Measurements from ENCODE around the gene PITRM1. TPM values are rescaled to one million over a fixed set of nuclear protein-coding genes. Genes with fewer than 3 reads are reported as not detected.

PITRM1 gene
- total RNA-seq, 1 experiment from 2014 or later: 34.6 TPM

DNA sequence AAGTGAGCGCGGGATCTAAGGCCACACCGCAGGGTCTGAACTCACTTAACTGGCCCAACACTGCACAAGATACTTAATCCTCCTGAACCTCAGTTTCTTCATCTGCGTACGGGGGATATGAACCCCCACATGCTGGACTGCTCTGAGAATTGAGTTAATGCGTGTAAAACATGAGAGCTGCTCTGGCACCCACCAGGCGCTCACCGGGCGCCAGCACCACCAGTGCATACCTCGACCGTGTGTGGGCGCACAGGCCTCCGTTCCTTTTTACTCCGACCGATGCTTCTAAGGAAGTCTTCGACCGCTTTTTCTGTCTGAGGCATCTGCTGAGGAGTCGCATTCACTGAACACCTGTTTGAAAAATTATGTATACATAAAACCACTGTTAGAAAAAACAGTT lies 27.2 kb downstream of the PITRM1 start:
- H3K4me3 ChIP-seq (ENCODE audit: insufficient read depth, low read depth, low read length): no peak overlapping the region
- no peak for DNase-seq
- peaks cover 16% of the 10 kb centered on the region for H3K36me3 ChIP-seq (replicated peaks; ENCODE audit: control insufficient read depth, insufficient read depth, low read length)
- H3K27me3 ChIP-seq (ENCODE audit: control insufficient read depth, insufficient read depth, low read length): no peaks in the 10 kb centered on the region

DNA sequence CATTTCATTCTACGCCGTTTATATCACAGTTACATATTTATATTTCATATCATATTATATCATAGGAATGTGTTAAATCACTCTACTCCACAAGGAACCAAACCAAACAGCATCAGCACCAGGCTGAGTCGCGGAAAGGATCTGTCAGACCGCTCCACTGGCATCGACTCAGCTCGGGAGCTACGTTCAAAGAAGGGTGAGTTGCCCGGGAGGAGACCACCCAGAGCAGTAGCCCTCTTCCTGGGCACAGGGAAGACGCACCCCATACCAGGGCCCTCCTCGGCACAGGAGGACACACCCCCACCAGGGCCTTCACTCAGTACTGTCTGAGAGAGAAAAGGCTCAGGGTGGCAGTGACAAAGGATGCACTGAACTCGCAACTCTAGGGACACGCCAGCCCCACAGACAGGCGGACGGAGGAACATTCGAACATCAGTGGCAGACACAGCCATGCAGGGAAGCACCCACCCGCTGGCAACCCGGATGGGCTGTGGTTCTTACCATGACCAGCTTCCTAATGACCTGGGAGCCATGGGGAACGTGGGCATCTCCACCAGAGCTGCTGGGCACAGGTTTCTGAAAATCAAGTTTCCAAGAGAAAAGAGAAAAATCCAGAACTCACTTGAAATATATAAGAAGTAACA lies 28.7 kb downstream of the PITRM1 start:
- Histone ChIP-seq H3K4me3 (ENCODE audit: insufficient read depth, low read depth, low read length) (no peak overlapping the region), H3K36me3 (replicated peaks; ENCODE audit: control insufficient read depth, insufficient read depth, low read length) (peaks cover 15% of the 10 kb centered on the region), H3K27me3 (ENCODE audit: control insufficient read depth, insufficient read depth, low read length) (no peaks in the 10 kb centered on the region)
- DNase-seq: no peak

DNA sequence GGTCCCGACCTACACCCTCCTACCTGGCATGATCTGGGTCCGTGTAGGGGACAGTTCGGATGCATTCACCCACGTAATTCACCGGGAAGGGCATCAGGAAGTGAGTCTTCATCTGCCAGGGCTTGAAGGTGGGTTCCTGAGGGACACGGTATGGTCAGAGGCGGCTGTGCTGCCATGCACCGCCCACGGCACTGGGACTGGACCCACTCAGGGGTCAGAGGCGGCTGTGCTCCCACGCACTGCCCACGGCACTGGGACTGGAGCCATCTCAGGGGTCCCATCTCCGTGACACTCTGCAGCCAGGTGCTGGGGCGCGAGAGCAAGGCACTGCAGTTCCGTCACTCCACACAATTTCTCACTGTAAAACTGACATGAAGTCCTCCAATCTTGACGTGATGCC lies 29.2 kb downstream of the PITRM1 start:
- DNase-seq: no peak
- Histone ChIP-seq H3K4me3 (ENCODE audit: insufficient read depth, low read depth, low read length) (no peak overlapping the region), H3K36me3 (replicated peaks; ENCODE audit: control insufficient read depth, insufficient read depth, low read length) (peaks cover 18% of the 10 kb centered on the region), H3K27me3 (ENCODE audit: control insufficient read depth, insufficient read depth, low read length) (no peaks in the 10 kb centered on the region)

DNA sequence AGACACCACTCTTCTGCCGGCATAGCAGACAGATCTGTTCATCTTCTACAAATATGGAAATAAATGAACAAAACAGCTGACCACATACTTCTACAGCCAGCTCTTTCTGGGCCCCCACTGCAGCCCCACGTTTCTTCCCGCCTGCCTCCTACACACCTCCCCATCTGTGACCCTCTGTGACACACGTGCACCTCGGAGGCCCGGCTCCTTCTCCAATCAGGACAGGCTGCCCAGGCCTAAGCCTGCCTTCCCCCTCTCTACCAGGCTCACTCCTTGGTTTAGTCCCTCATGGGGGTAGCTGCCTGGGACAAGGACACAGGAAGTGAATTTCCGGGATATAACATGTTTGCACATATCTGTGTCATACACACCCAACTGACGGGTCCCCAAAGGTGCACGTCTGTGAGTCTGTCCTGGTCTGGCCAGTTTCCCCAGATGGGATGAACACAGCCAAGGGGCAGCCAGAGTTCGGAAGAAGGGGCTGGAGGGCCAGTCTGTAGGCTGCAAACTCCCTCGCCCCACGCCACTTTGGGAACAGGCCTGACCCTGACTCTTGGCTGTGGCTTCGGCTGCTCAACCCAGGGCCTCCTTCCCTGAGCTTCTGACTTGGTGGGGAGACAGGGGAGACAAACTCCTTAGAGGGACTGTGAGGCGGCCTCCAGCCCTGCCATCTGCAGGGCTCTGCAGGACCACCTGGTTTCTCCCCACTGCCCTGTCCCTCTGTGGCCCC lies 30.3 kb downstream of the PITRM1 start:
- H3K27me3 ChIP-seq (ENCODE audit: control insufficient read depth, insufficient read depth, low read length): no peaks in the 10 kb centered on the region
- peaks cover 21% of the 10 kb centered on the region for H3K36me3 ChIP-seq (replicated peaks; ENCODE audit: control insufficient read depth, insufficient read depth, low read length)
- H3K4me3 ChIP-seq (ENCODE audit: insufficient read depth, low read depth, low read length): no peak overlapping the region
- no peak for DNase-seq

DNA sequence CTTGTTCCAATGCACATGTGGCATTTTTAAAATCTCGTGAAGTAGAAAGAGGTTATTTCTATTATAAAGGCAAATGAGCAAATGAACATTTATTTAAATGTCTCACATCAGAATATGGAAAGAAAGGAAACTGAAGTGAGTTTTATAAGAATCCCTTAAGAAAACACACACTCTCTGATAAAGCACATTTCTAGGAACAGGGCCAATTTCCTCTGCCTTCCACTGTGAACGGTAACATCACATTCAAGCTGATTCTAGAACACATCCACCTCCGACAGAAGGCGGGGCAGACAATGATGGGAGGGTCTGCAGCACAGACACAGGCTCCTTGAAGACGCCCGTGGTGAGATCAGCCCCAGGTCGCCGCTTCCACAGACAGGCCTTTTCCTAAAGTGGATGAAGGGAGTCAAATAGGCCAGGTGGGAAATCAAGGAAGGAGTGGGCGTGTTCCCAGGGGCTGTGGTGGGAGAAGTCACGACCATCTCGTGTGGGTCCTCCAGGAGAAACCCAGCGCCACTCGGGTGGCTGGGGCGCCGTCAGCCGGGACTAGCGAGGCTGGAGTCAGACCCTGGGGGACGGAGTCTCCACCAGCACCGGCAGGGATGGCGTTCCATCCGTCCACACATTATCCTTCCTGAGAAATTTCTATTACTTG lies 31.1 kb downstream of the PITRM1 start:
- peaks cover 22% of the 10 kb centered on the region for H3K36me3 ChIP-seq (replicated peaks; ENCODE audit: control insufficient read depth, insufficient read depth, low read length)
- DNase-seq: no peak
- no peaks in the 10 kb centered on the region for H3K27me3 ChIP-seq (ENCODE audit: control insufficient read depth, insufficient read depth, low read length)
- no peak overlapping the region for H3K4me3 ChIP-seq (ENCODE audit: insufficient read depth, low read depth, low read length)

DNA sequence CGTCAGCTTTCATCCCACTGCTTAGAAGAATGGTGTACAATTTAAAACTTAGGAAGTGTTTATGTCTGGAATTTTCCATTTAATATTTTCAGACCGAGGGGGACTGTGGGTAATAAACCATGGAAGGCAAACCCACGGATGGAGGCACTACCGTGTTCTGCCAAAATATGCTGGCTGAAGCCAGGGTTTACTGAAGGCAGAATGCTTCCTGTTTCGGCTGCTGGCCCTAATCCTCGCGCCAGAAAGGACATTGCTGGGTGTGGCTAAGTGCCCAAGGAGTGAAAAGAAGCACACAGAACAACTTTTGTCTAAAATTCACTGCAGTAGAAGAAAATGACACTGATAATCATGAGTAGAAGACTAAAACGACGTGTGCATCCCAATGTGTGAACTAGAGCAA lies 32.3 kb downstream of the PITRM1 start:
- DNase-seq: no peak
- Histone ChIP-seq H3K36me3 (replicated peaks; ENCODE audit: control insufficient read depth, insufficient read depth, low read length) (peaks cover 29% of the 10 kb centered on the region), H3K27me3 (ENCODE audit: control insufficient read depth, insufficient read depth, low read length) (no peaks in the 10 kb centered on the region), H3K4me3 (ENCODE audit: insufficient read depth, low read depth, low read length) (no peak overlapping the region)

DNA sequence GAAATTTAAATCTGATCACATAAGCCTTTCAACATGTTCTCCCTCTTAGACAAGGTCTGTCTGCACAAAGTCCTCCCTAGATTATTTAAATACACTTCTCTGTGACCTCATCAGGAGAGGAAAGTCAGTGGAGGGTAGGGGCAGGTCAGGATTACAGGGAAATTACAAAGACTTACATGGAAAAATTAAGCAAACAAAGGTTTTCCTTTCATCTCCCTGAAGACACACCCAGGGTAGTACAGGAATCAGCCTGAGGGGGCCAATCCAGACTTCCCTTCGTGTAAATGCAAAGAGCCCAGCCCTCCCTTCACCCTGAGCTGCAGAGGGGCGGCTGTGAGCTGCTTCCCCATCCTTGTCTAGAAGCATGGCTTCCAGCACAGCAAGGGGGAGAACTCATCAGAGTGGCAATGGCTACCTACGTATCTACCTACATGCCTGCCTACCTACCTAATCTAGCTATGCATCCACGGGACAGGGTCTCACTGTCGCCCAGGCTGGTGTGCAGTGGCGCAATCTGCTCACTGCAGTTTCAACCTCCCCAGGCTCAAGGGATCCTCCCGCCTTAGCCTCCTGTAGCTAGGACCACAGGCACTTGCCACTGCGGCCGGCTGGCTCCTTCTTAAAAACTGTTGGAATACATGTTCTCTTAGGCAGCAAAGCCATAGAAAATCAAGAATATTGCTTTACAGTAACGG lies 33.2 kb downstream of the PITRM1 start:
- no peak for DNase-seq
- no peak overlapping the region for H3K4me3 ChIP-seq (ENCODE audit: insufficient read depth, low read depth, low read length)
- peaks cover 31% of the 10 kb centered on the region for H3K36me3 ChIP-seq (replicated peaks; ENCODE audit: control insufficient read depth, insufficient read depth, low read length)
- no peaks in the 10 kb centered on the region for H3K27me3 ChIP-seq (ENCODE audit: control insufficient read depth, insufficient read depth, low read length)

DNA sequence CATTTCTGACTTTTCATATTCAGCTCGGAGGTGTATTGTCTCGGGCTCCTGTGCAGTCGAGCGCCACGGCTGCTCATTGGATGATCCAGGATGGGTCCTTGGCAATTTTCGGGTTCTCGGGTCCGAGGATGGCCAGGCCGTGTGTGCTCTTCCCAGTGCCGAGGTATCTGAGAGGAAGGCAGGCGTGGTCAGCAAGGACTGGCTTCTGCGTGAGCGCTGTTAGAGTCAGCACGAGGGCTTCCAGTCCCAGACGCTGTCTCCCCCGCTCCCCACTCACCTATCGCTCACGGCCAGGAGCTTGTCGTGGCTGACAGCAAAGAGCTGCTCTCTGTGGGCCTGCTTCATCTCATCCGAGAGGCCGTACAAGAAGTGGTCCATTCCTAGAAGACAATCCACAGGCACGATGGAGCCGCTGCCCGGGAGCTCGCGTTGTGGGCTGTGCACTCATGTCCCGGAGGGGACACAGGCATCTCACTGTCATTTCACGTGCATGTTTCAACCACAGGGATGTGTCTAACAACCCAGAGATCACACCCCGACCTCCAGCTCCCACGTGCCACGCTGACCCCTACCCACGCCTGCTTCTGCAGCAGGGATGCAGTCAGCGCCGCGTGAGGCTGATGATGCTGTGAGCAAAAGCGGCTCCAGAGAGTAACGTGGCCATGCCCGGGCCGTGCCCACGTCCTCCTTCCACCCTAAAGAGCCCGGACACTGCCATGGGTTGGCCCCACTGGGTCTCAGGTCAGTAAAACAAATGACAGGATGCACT lies 34.4 kb downstream of the PITRM1 start:
- no peak for DNase-seq
- peaks cover 30% of the 10 kb centered on the region for H3K36me3 ChIP-seq (replicated peaks; ENCODE audit: control insufficient read depth, insufficient read depth, low read length)

DNA sequence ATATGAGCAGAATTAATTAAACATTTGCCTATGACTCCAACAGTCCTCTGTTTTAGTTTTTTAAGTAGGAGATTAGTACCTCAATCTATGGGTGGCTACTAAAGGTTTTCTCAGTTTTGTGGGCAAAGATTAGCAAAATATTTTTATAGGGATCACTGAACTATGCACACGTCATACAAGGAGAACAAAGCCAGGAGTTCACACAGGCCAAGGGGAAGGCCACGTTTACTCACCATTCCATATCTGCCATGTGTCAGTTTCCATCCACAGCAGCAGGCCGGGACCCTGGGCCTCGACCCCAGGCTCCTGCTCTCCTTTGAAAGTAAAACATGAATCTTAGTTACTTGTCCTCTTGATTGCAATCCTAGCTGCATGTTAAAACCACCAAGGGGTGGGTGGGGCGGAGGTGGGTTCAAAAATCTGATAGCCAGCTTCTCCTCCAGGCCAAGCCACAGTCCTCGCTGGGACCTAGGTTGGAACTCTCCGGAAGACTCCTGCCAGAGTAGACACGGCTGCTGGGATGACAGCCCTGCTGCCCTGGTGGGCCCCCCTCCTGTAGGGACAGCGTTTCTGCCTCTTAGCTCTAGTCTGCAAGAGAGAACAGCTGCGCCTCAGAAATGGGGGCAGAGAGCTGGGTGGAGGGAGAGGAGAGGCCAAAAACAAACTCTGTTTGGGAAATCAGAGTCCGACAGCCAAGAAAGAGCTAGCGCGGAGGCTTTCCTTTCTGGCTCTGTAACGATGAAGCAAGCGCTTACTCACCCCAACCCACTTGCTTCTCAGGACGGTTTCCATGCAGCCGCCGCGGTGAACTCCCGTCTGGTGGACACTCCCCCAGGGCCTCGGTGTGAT lies 35.6 kb downstream of the PITRM1 start:
- no peak for DNase-seq
- Histone ChIP-seq H3K27me3 (ENCODE audit: control insufficient read depth, insufficient read depth, low read length) (no peaks in the 10 kb centered on the region), H3K4me3 (ENCODE audit: insufficient read depth, low read depth, low read length) (no peak overlapping the region), H3K36me3 (replicated peaks; ENCODE audit: control insufficient read depth, insufficient read depth, low read length) (peaks cover 38% of the 10 kb centered on the region)

More for the DNA sequence above, 34.4 kb downstream of the PITRM1 start:
- Histone ChIP-seq H3K4me3 (ENCODE audit: insufficient read depth, low read depth, low read length) (no peak overlapping the region), H3K27me3 (ENCODE audit: control insufficient read depth, insufficient read depth, low read length) (no peaks in the 10 kb centered on the region)

DNA sequence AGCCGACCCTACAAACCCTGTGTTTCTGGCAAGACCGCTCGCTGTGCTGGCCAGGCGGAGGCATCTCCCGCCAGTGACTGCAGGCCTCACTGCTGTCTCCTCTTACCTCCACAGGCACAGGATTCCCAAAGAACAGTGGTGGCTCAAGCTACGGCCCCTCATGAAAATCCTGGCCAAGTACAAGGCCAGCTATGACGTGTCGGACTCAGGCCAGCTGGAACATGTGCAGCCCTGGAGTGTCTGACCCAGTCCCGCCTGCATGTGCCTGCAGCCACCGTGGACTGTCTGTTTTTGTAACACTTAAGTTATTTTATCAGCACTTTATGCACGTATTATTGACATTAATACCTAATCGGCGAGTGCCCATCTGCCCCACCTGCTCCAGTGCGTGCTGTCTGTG lies 36.2 kb downstream of the PITRM1 start:
- no peak for DNase-seq
- H3K36me3 ChIP-seq (replicated peaks; ENCODE audit: control insufficient read depth, insufficient read depth, low read length): peaks cover 43% of the 10 kb centered on the region
- no peak overlapping the region for H3K4me3 ChIP-seq (ENCODE audit: insufficient read depth, low read depth, low read length)
- no peaks in the 10 kb centered on the region for H3K27me3 ChIP-seq (ENCODE audit: control insufficient read depth, insufficient read depth, low read length)

DNA sequence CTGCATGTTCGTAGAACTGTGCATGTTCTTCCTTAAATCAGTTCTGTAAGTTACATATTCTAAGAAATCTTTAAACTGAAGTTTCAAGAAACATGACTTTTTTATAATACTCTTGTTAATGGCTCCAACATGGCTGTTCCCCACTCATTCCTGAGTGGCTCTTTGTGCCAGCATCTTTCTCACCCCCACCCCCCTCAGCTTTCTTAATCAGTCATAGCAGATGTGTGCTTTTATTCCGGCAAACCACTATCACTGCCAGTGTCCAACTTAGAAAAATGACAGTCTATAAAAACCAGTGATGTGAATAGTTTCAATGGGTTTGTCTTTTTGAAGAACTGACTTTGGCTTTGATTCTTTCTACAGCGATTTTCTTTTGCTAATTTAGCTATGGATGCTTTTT lies 37.6 kb downstream of the PITRM1 start:
- no peaks in the 10 kb centered on the region for H3K27me3 ChIP-seq (ENCODE audit: control insufficient read depth, insufficient read depth, low read length)
- no peak overlapping the region for H3K4me3 ChIP-seq (ENCODE audit: insufficient read depth, low read depth, low read length)
- peaks cover 50% of the 10 kb centered on the region for H3K36me3 ChIP-seq (replicated peaks; ENCODE audit: control insufficient read depth, insufficient read depth, low read length)
- DNase-seq: no peak

DNA sequence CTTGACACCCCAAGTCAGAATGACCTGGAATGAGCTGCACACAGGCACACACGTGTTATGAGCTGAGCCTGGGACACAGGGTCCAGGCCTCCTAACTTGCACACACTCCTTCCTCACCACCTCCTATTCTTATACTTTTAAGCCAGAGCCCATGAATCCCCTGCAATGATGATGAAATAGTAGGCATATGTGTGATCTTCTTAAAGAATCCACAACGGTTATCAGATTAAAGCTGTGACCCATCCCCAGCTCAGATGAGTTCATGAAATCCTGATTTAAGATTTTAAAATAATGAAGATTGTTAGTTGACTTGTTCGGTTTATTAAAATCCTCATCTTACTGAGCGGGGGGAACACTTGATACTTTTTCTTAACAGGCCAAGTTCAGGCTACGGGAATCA lies 38.6 kb downstream of the PITRM1 start:
- DNase-seq: no peak
- Histone ChIP-seq H3K36me3 (replicated peaks; ENCODE audit: control insufficient read depth, insufficient read depth, low read length) (peaks cover 48% of the 10 kb centered on the region), H3K27me3 (ENCODE audit: control insufficient read depth, insufficient read depth, low read length) (no peaks in the 10 kb centered on the region), H3K4me3 (ENCODE audit: insufficient read depth, low read depth, low read length) (no peak overlapping the region)
